Measurements from ENCODE around the gene PALS1.

The PALS1 gene

GRCh38 chr14:67221248-67221981 lies 19.8 kb upstream of the PALS1 start:
- no peak for FAIRE-seq
- TF ChIP-seq, protein P1, sequence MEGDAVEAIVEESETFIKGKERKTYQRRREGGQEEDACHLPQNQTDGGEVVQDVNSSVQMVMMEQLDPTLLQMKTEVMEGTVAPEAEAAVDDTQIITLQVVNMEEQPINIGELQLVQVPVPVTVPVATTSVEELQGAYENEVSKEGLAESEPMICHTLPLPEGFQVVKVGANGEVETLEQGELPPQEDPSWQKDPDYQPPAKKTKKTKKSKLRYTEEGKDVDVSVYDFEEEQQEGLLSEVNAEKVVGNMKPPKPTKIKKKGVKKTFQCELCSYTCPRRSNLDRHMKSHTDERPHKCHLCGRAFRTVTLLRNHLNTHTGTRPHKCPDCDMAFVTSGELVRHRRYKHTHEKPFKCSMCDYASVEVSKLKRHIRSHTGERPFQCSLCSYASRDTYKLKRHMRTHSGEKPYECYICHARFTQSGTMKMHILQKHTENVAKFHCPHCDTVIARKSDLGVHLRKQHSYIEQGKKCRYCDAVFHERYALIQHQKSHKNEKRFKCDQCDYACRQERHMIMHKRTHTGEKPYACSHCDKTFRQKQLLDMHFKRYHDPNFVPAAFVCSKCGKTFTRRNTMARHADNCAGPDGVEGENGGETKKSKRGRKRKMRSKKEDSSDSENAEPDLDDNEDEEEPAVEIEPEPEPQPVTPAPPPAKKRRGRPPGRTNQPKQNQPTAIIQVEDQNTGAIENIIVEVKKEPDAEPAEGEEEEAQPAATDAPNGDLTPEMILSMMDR (IDR thresholded peaks at IDR 0.05; ENCODE audit: insufficient read depth, missing control alignments), result no peak
- no peak for DNase-seq (ENCODE audit: insufficient read length, low spot score)

- TF ChIP-seq, protein P1 (IDR thresholded peaks at IDR 0.05; ENCODE audit: insufficient read depth, missing control alignments), result no peak
- DNase-seq (ENCODE audit: insufficient read length, low spot score) (no peak), FAIRE-seq (no peak)
Measured at GRCh38 chr14:67221982-67222328, 19.3 kb upstream of the PALS1 start.

DNA sequence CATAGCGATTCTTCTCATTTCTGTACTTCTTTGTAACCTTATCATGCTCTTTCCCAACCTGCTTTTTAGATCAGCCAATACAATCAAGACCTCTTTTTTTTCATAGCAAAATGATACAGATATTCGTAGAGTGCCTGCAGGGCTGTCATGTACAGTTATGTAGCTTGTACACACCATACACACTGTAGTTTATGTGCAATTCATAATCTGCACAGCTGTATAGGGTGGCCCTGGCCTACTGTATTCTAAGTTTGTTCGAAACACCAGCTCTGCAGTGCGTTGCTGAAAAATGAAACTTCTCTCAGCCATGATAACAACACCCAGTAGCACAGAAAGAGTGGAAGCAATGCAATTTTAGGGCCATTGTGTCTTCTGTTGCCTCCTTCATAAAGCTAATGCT lies 15.7 kb upstream of the PALS1 start:
- TF ChIP-seq, protein P1 (IDR thresholded peaks at IDR 0.05; ENCODE audit: insufficient read depth, missing control alignments), result no peak
- FAIRE-seq, result no peak
- no peak for DNase-seq (ENCODE audit: insufficient read length, low spot score)

- FAIRE-seq (no peak), DNase-seq (ENCODE audit: insufficient read length, low spot score) (no peak)
- TF ChIP-seq, protein P1 (IDR thresholded peaks at IDR 0.05; ENCODE audit: insufficient read depth, missing control alignments), result no peak
Measured at GRCh38 chr14:67228325-67228984, 12.8 kb upstream of the PALS1 start.

GRCh38 chr14:67232066-67232465 lies 9.2 kb upstream of the PALS1 start:
- TF ChIP-seq, protein P1 (IDR thresholded peaks at IDR 0.05; ENCODE audit: insufficient read depth, missing control alignments), result no peak
- no peak for DNase-seq (ENCODE audit: insufficient read length, low spot score)
- no peak for FAIRE-seq

DNA sequence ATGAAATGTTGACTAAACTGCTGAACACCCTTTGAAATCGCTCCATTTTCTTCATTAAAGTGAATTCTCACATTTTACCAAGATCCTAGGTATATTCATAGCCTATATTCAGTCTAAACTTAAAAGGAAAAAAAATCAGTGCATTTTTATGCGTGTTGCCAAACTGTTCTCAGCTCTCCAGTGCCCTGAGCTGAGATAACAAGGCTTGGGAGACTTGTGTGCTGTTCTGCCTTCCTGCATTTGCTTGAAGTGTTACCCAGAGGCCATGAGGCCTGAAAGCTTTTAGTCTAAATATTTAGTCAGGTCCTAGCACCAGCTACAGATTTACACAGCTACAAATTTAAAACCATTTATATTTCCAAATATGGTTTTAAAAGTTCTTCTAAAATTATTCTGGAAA lies 8.6 kb upstream of the PALS1 start:
- FAIRE-seq, result no peak
- no peak for DNase-seq (ENCODE audit: insufficient read length, low spot score)
- TF ChIP-seq, protein P1 (IDR thresholded peaks at IDR 0.05; ENCODE audit: insufficient read depth, missing control alignments), result no peak

- TF ChIP-seq, protein P1 (IDR thresholded peaks at IDR 0.05; ENCODE audit: insufficient read depth, missing control alignments), result no peak
- DNase-seq (ENCODE audit: insufficient read length, low spot score), result no peak
- FAIRE-seq, result no peak
Measured at GRCh38 chr14:67237591-67237990, 3.6 kb upstream of the PALS1 start.

Measured in D721Med (cell line).